Stimulated activated CD8-positive, alpha-beta memory T cell treated with anti-CD3 and anti-CD28 coated beads, Interleukin-2, amount 100 ng/mL, for 48 hours (primary cell): ENCODE results near the gene ZNF428.
A peak's percentile ranks its signal among the peaks of the same experiment; 100 is the strongest.
"Not testable (repeated sequence)": the region's sequence is repeated elsewhere in the genome, so short reads cannot be mapped to it uniquely, and the experiment has no call there.

Experiments used
- DNase-seq, 2 donors: peaks; one replicate each; pipeline ENCODE4 v3.0.0-alpha.2; 2020; ENCODE audit warnings: low read depth in 2 of 2

The ZNF428 gene

GRCh38 chr19:43616954-43617353 lies 2.5 kb downstream of the ZNF428 start:
- no peak for DNase-seq

GRCh38 chr19:43616306-43616705 lies 3.1 kb downstream of the ZNF428 start:
- no peak for DNase-seq

DNA sequence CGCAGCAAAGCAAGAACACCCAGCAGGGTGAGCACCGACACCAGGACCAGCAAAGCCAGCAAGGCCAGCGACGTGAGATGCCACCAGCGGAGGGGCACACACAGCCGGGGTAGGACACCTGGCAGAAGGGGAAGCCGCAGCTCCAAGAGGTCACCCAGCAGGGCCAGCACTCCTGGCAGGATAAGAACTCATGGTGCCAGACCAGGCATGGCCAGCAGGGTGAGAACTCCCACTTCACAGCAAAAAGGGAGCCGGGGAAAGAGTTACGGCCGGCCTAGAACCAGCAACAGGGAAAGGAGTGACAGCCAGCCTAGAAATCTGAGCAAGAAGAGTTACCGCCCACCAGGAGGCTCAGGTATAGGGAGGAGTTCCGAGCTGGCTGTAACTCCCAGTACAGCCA lies 7.1 kb downstream of the ZNF428 start:
- no peak for DNase-seq

GRCh38 chr19:43611788-43612187 lies 7.6 kb downstream of the ZNF428 start, which contains the start of gene SRRM5:
SRRM5 (plus strand) TSS chr19:43612088; CDS start chr19:43612122, 34 bp downstream.
- DNase-seq, result no peak

- DNase-seq, result no peak
These were observed 8.9 kb downstream of the ZNF428 start for GRCh38 chr19:43610493-43610892.

DNA sequence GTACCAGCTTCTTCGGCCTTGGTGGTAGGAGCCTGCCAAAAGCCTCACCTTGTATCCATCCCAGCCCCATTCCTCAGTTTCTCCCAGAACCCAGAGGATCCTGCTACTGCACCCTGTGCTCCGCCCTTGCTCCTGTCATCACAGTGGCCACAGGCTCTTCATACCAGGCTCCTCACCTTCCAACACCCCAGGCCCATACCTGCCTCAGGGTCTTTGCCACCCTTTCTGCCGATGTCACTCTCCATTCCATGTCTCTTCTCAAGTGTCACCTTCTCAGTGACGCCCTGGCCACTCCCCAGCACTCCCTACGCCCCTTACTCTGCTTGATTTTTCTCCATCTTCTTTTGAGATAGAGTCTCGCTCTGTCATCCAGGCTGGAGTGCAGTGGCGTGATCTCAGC lies 9.6 kb downstream of the ZNF428 start:
- DNase-seq, result no peak

DNA sequence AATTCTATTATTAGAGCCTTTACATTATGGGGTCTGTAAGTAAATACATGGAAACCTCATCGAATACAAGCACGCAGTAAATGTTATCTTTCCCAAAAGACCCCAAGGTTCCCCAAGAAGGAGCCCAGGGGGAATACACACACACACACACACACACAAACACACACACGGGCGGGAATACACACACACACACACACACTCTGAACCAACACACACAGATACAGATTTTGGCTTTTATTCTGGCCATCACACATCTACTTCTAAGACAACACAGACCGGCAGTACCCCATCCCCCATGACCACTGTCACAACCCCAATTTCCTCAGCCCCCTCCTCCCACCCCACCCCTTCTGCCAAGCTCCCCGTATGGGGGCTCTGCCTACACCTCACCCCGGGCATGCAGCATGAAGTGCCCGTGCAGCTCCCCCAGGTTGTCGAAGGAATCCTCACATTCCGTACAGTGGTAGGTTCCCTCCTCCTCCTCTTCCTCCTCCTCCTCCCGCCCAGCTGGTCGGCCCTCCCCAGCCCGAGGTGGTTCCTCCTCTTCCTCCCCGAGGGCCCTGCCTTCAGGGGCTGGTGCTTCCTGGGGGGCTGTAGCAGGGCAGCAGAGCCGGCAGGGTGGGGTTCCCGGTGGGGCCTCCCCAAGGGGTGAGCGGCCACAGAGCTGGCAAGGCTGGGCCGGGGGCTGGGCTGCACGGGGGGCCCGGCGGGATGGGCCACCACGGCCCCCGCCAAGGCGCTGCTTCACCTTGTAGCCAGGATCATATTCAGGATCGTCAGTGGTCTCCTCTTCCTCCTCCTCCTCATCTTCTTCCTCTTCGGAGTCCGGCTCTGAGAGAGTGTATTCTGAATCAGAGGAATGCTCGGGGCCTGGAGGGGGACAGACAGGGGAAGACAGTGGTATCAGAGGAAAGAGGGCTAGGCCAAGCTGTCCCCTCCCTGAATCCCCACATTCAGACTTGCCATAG lies 11.9 kb downstream of the ZNF428 start:
- DNase-seq, result no peak

- DNase-seq, result no peak
These were observed 12.7 kb downstream of the ZNF428 start for GRCh38 chr19:43606569-43607229.

- DNase-seq, result no peak
These were observed 13.4 kb downstream of the ZNF428 start for GRCh38 chr19:43605875-43606568.

DNA sequence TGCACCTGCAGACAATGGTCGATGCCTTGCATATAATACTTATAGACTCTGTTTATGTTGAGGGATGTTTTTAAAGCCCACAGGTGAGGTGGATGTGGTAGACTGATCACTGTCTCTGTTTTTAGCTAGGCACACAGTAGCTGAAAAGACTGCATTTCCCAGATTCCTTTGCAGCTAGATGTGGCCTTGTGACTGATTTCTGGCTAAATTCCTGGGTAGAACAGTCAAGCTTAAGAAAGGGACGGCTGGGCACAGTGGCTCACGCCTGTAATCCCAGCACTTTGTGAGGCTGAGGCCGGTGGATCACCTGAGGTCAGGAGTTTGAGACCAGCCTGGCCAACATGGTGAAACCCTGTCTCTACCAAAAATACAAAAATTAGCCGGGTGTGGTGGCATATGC lies 19.1 kb downstream of the ZNF428 start:
- not testable (repeated sequence) for DNase-seq

DNA sequence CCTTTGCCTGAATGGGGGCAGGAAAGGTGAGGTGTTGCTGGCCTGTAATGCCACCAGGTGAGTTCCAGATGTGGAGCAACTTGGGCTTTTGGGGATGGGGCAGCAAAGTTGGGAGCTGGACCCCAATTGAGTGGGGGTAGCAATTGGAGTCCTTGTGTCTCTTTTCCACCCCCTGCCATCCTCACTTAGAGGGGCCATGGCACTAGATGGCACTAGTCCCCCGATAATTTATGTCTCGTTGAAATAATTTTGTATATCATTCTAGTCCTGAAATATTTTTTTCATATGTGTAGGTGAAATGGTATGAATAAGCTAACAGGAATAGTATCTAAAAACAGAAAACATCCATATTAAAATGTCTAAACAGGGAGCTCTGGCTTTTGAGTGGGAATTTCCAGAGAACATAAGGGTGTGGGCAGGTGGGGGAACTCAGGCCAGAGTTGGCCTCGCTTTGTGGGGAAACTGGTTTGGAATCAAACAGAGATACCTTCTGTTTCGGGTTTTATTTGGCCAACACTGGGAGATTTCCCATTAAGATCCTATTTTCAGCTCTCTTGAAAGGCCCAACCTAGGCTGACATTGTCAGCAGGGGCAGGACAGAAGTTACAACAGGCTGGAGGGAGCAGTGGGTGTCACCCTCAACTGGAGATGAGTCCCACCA lies 19.7 kb downstream of the ZNF428 start:
- no peak for DNase-seq

GRCh38 chr19:43598445-43599240 lies 20.8 kb downstream of the ZNF428 start:
- no peak for DNase-seq

- DNase-seq, result no peak
These were observed 21.6 kb downstream of the ZNF428 start for GRCh38 chr19:43597876-43598275.

DNA sequence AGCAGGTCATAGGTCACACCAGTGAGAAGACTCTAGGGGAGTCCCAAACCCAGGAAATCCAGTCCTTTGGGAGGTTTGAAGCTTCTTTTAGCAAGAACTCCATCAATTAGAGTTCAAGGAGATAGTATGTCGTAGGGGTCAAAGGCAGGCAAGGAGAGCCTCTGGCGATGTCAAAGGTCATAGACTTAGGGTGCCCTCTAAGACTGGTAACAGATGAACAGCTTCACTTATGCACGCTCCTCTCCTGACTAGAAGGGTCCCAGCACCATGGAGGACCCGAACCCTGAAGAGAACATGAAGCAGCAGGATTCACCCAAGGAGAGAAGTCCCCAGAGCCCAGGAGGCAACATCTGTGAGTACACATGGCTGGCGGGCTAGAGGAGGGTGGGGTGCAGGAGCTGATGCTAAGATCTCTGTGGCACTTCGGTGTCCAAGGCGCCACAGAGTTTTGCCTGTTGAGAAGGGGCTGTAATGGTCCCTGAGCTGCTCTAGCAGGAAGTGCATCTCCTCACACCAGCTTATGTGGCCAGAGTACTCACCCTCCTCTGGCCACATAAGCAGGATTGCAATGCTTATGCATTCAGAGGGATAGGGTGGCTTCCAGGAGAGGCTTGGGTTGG lies 22.5 kb downstream of the ZNF428 start:
- DNase-seq, result no peak

GRCh38 chr19:43595999-43596841 lies 23.2 kb downstream of the ZNF428 start, which contains the start of the genes IRGQ and ZNF576:
IRGQ (minus strand) TSS chr19:43596134; CDS start chr19:43595338, 796 bp downstream.
ZNF576 (plus strand) TSS chr19:43596595; CDS start chr19:43597109, 514 bp downstream.
- DNase-seq, result peak; percentile 99 to 100

GRCh38 chr19:43595605-43595998 lies 23.8 kb downstream of the ZNF428 start:
- no peak for DNase-seq

GRCh38 chr19:43594710-43595604 lies 24.5 kb downstream of the ZNF428 start:
- DNase-seq, result peak; percentile 50 to 59

DNA sequence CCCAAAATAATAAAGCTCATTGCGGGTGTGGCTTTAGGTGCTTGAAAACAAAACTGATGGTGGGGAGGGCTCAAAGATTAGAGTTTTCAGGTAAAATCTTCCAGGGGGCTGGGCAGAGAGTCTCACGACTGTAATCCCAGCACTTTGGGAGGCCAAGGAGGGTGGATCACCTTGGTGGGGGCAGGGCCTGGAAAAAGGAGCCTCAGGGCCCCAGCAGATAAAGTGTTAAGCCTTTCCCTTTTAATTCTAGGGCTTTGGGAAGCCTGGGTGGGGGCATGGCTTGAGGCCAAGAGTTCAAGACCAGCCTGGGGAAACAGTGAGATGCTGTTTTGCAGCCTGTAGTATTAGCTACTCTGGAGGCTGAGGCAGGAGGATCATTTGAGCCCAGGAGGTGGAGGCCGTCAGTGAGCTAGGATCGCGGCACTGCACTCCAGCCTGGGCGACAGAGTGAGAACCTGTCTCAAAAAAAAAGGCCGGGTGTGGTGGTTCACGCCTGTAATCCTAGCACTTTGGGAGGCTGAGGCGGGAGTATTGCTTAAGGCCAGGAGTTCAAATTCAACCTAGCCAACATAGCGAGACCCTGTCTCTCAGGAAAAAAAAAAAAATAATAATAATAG lies 25.2 kb downstream of the ZNF428 start:
- no peak for DNase-seq
